ENCODE data around the gene KIAA1191. TPM values are rescaled to one million over a fixed set of nuclear protein-coding genes. Genes with fewer than 3 reads are reported as not detected.

Gene KIAA1191
- total RNA-seq, 1 experiment from 2014 or later: 128 TPM

DNA sequence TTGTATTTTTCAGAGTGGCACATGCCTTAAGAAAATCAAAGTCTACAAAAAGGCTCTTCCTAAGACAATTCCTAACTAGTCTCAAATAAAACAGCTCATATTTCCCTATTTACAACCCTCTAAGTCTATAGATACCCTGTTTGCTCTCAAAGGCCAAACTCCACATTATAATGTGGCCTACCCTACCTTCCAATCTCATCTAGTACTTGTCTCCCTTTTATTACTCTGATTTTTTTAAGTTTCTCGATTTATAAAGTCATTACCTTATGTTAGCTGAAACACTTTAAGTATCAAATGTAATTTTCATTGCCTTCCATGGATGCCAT is 19.4 kb downstream of the KIAA1191 start:
- peaks cover 3 to 5% of the 10 kb centered on the region in 2 experiments; a peak in 3 of 4 replicates for H3K4me1 Mint-ChIP-seq
- DNase-seq: no peak
- no peak overlapping the region for H3K23ac ChIP-seq (ENCODE audit: insufficient read length, low read depth, low read length)
- H3K27ac Mint-ChIP-seq: no peak overlapping the region
- H2BK20ac ChIP-seq (ENCODE audit: low read depth, low read length, poor library complexity, severe bottlenecking): no peak overlapping the region
- no peak overlapping the region for H2AK5ac ChIP-seq (ENCODE audit: insufficient read length, low read length)
- no peak overlapping the region for H4K8ac ChIP-seq (replicated peaks; ENCODE audit: insufficient read length, low read depth, low read length)
- no peak overlapping the region for H2BK12ac ChIP-seq (ENCODE audit: insufficient read length, low read depth, low read length)
- no peaks in the 10 kb centered on the region for H3K23me2 ChIP-seq (ENCODE audit: insufficient read length, low read depth, low read length, poor library complexity, severe bottlenecking)
- H3K14ac ChIP-seq (ENCODE audit: insufficient read depth, low read length): no peak overlapping the region
- no peaks in the 10 kb centered on the region for H3K4me1 ChIP-seq (ENCODE audit: insufficient read depth, low read length)
- H3K56ac ChIP-seq (ENCODE audit: insufficient read length, low read depth, low read length): no peak overlapping the region
- H3K4ac ChIP-seq (ENCODE audit: low read depth, low read length): no peak overlapping the region
- H3T11ph ChIP-seq (ENCODE audit: low read length): no peak overlapping the region
- WGBS (ENCODE audit: extremely low coverage, insufficient read length, low lambda C conversion rate): no CpG with 5 or more reads among the region's 1 CpG
- no peak overlapping the region for H3K18ac ChIP-seq (ENCODE audit: insufficient read length, low read depth, low read length)
- no peaks in the 10 kb centered on the region for H3K9me3 Mint-ChIP-seq
- no peak overlapping the region for H3K4me3 Mint-ChIP-seq
- H4K5ac ChIP-seq (ENCODE audit: insufficient read length, low read depth, low read length): no peak overlapping the region
- H4K20me1 ChIP-seq (ENCODE audit: control insufficient read depth, insufficient read depth, insufficient read length): no peaks in the 10 kb centered on the region
- no peak overlapping the region for H3K9ac ChIP-seq (ENCODE audit: extremely low read depth, insufficient read length, low read length)
- H2BK5ac ChIP-seq (ENCODE audit: insufficient read length, low read length): no peak overlapping the region
- H3K9me3 ChIP-seq (ENCODE audit: control insufficient read depth, low read depth, low read length): no peaks in the 10 kb centered on the region
- H3K79me2 ChIP-seq (ENCODE audit: insufficient read depth, low read length): no peaks in the 10 kb centered on the region
- no peaks in the 10 kb centered on the region; the same call in 1 of the 2 replicates for H3K27me3 ChIP-seq (ENCODE audit: insufficient read depth, low read length)
- no peak overlapping the region for H2BK120ac ChIP-seq (ENCODE audit: low read depth, low read length, poor library complexity, severe bottlenecking)
- no peak overlapping the region for H2AFZ ChIP-seq (ENCODE audit: low read length)
- no peaks in the 10 kb centered on the region for H3K79me1 ChIP-seq (ENCODE audit: insufficient read depth, low read depth, low read length, poor library complexity, severe bottlenecking)
- no peak overlapping the region for H4K91ac ChIP-seq (ENCODE audit: insufficient read length, low read depth, low read length)
- no peak overlapping the region for H3K27ac ChIP-seq (ENCODE audit: insufficient read length, low read depth, low read length)
- no peak overlapping the region for H2BK15ac ChIP-seq (ENCODE audit: low read depth, low read length)
- H3K27me3 Mint-ChIP-seq (ENCODE audit: low read depth): no peaks in the 10 kb centered on the region
- no peak for TF ChIP-seq CTCF (conservative IDR thresholded peaks at IDR 0.05)
- H3K4me2 ChIP-seq (ENCODE audit: insufficient read depth, insufficient read length, low read length): no peak overlapping the region
- H3K36me3 Mint-ChIP-seq (ENCODE audit: insufficient read depth in 1 of 3, low read depth in 3 of 3): peaks cover 12 to 35% (median 13%) of the 10 kb centered on the region in 3 experiments; a peak in 6 of 7 replicates

Measured in H9 (cell line).